Tibial nerve (tissue), 4 donors: Measurements from ENCODE around the gene FHL1. TPM values are rescaled to one million over a fixed set of nuclear protein-coding genes. Genes with fewer than 3 reads are reported as not detected.

Experiments
- DNase-seq, 2 donors: peaks; one replicate each; pipeline ENCODE4 v3.0.0-alpha.2; 2019; ENCODE audit warnings: low spot score in 2 of 2
- H3K27ac ChIP-seq, 4 donors: fragments of 200-600 bp; sonication (generic) in 3 of 4; one replicate each; pipeline ENCODE4 v1.5.1; 2017 to 2019; ENCODE audit warnings: mild to moderate bottlenecking in 1 of 4
- H3K27me3 ChIP-seq, 2 donors: fragments of 200-600 bp; sonication (generic) in 1 of 2; one replicate each; pipeline versions ENCODE4 v1.5.1 to v1.6.0; 2017 to 2019
- H3K36me3 ChIP-seq, 3 donors: fragments of 200-600 bp; sonication (generic); one replicate each; pipeline ENCODE4 v1.5.1; 2018 to 2019
- H3K4me1 ChIP-seq, 4 donors: fragments of 200-600 bp; sonication (generic) in 3 of 4; one replicate each; pipeline ENCODE4 v1.5.1; 2017 to 2019
- H3K4me3 ChIP-seq, 4 donors: fragments of 200-600 bp; sonication (generic) in 3 of 4; one replicate each; pipeline ENCODE4 v1.5.1; 2017 to 2019; ENCODE audit warnings: mild to moderate bottlenecking in 1 of 4, moderate library complexity in 1 of 4
- H3K9me3 ChIP-seq, 4 donors: fragments of 200-600 bp; sonication (generic) in 3 of 4; one replicate each; pipeline ENCODE4 v1.5.1; 2017 to 2019
- CTCF ChIP-seq, 5 experiments: fragments of 200-600 bp in 3 of 5; fragments of 450-650 bp in 2 of 5; sonication (generic) in 3 of 5; IDR thresholded peaks; one replicate each; pipeline ENCODE4 v1.5.1; 2016 to 2019; ENCODE audit warnings: antibody characterized with exemption in 5 of 5, mild to moderate bottlenecking in 3 of 5, moderate library complexity in 2 of 5
- EP300 ChIP-seq, 2 donors: sonication (generic); formaldehyde crosslinking; IDR thresholded peaks; one replicate each; pipeline ENCODE4 v1.6.1; 2017; ENCODE audit warnings: antibody characterized with exemption in 2 of 2, mild to moderate bottlenecking in 1 of 2
- POLR2A ChIP-seq, 2 donors: fragments of 450-650 bp; IDR thresholded peaks; one replicate each; pipeline ENCODE4 v1.6.1; 2017; ENCODE audit warnings: antibody characterized with exemption in 2 of 2, mild to moderate bottlenecking in 2 of 2, moderate library complexity in 2 of 2
- WGBS, 2 donors: methylation state at CpG; one replicate each; pipeline ENCODE4 v1.1.5; 2018; 5-methylcytosine and 5-hydroxymethylcytosine counted together
- total RNA-seq, 4 donors: library from RNA; depleted of rRNA; stranded (reverse); fragments of >200 nt; gene quantifications; one replicate each; pipeline ENCODE4 v1.1.0, GENCODE V29; 2016

Gene FHL1
- total RNA-seq, 4 donors from 2014 or later, result 246 to 749 (median 333) TPM

- Histone ChIP-seq H3K4me3 (no peak overlapping the region), H3K4me1 (peaks cover 0 to 5% (median 0%) of the 10 kb centered on the region in 4 donors), H3K27ac (no peak overlapping the region), H3K9me3 (no peaks in the 10 kb centered on the region), H3K27me3 (no peaks in the 10 kb centered on the region), H3K36me3 (no peaks in the 10 kb centered on the region)
- no peak for DNase-seq
- WGBS, 2 donors, result 89 to 97% methylated on average over 11 of the region's 11 CpGs
- TF ChIP-seq POLR2A (IDR thresholded peaks at IDR 0.05), result no peak
- TF ChIP-seq CTCF (IDR thresholded peaks at IDR 0.05), result no peak
- TF ChIP-seq EP300 (IDR thresholded peaks at IDR 0.05), result no peak
Measured at GRCh38 chrX:136125106-136125505, 22.2 kb upstream of the FHL1 start.

GRCh38 chrX:136126371-136126770 is 21.0 kb upstream of the FHL1 start:
- WGBS, 2 donors, result 56 to 70% methylated on average over 6 of the region's 6 CpGs
- TF ChIP-seq EP300 (IDR thresholded peaks at IDR 0.05) (no peak), CTCF (IDR thresholded peaks at IDR 0.05) (no peak), POLR2A (IDR thresholded peaks at IDR 0.05) (no peak)
- H3K27me3 ChIP-seq, result no peaks in the 10 kb centered on the region
- H3K4me1 ChIP-seq, result peaks cover 0 to 5% (median 0%) of the 10 kb centered on the region in 4 donors
- H3K27ac ChIP-seq, result peak overlapping the region in 1 of 4 donors; percentile 42
- no peaks in the 10 kb centered on the region for H3K9me3 ChIP-seq
- H3K4me3 ChIP-seq, result no peak overlapping the region
- H3K36me3 ChIP-seq, result no peaks in the 10 kb centered on the region
- no peak for DNase-seq

GRCh38 chrX:136126872-136127406 is 20.4 kb upstream of the FHL1 start:
- no peak overlapping the region for H3K4me3 ChIP-seq
- peaks cover 0 to 5% (median 0%) of the 10 kb centered on the region in 4 donors for H3K4me1 ChIP-seq
- no peaks in the 10 kb centered on the region for H3K36me3 ChIP-seq
- 46 to 56% methylated on average over 3 of the region's 3 CpGs for WGBS, 2 donors
- H3K27ac ChIP-seq, result peak overlapping the region in 2 of 4 donors; percentile 42 to 46
- H3K27me3 ChIP-seq, result no peaks in the 10 kb centered on the region
- no peaks in the 10 kb centered on the region for H3K9me3 ChIP-seq
- TF ChIP-seq EP300 (IDR thresholded peaks at IDR 0.05) (no peak), POLR2A (IDR thresholded peaks at IDR 0.05) (no peak), CTCF (IDR thresholded peaks at IDR 0.05) (no peak)
- DNase-seq, result no peak

- H3K27ac ChIP-seq, result no peak overlapping the region
- H3K27me3 ChIP-seq, result no peaks in the 10 kb centered on the region
- H3K4me3 ChIP-seq, result no peak overlapping the region
- TF ChIP-seq POLR2A (IDR thresholded peaks at IDR 0.05) (no peak), EP300 (IDR thresholded peaks at IDR 0.05) (no peak), CTCF (IDR thresholded peaks at IDR 0.05) (no peak)
- H3K36me3 ChIP-seq, result no peaks in the 10 kb centered on the region
- 88 to 95% methylated on average over 2 of the region's 2 CpGs for WGBS, 2 donors
- H3K4me1 ChIP-seq, result peaks cover 0 to 5% (median 0%) of the 10 kb centered on the region in 4 donors
- H3K9me3 ChIP-seq, result no peaks in the 10 kb centered on the region
- DNase-seq, result no peak
Measured at GRCh38 chrX:136128743-136129142, 18.6 kb upstream of the FHL1 start.

GRCh38 chrX:136130931-136131833 is 16.2 kb upstream of the FHL1 start:
- Histone ChIP-seq H3K36me3 (no peaks in the 10 kb centered on the region), H3K4me3 (no peak overlapping the region), H3K9me3 (no peaks in the 10 kb centered on the region), H3K4me1 (peaks cover 0 to 5% (median 0%) of the 10 kb centered on the region in 4 donors), H3K27ac (no peak overlapping the region), H3K27me3 (no peaks in the 10 kb centered on the region)
- WGBS, 2 donors, result 68 to 73% methylated on average over 6 of the region's 6 CpGs
- TF ChIP-seq CTCF (IDR thresholded peaks at IDR 0.05) (no peak), POLR2A (IDR thresholded peaks at IDR 0.05) (no peak), EP300 (IDR thresholded peaks at IDR 0.05) (no peak)
- DNase-seq, result no peak
